Islet of Langerhans (tissue), 1 donor: ENCODE measurements around the gene MLLT1.

Source experiments
- FAIRE-seq: peaks from one replicate; lab custom pipeline; 2011; peaks lifted over from hg19 to GRCh38; lab: Jason Lieb, UNC

MLLT1 gene

GRCh38 chr19:6234527-6234926 is 45.2 kb downstream of the MLLT1 start:
- no peak for FAIRE-seq

DNA sequence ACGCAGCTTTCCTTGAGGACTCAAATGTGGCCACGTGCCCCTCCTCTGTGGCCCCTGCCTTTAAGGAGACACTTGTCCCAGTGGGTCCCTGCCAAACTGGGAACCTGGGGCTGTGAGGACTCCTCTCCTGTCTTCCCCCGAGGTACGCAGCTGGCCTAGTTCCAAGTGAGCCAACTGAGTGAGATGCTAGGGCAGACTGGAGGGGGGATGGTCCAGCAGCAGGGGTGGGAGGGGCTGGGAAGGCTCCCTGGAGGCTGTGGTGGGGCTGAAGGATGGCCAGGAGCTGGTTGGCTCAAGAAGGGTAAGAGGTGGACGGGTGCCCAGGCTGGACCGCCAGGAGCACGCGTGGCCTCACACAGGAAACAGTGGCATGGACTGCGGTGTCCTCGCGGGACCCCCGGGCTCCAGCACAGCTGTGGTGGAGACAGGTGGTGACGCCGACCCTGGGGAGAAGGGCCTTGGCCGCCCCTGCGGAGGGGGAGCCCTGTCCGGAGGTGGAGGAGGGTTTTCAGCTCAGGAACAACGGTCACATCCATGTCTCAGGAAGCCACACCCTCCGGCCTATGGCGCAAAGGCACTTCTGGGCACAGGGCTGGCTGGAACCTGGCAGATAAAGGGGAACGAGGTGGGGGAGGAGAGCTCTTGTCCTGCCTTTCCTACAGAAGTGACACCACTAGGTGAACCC is 45.8 kb downstream of the MLLT1 start:
- FAIRE-seq, result no peak

GRCh38 chr19:6233056-6233826 is 46.5 kb downstream of the MLLT1 start:
- no peak for FAIRE-seq

GRCh38 chr19:6232601-6233055 is 47.1 kb downstream of the MLLT1 start:
- no peak for FAIRE-seq

DNA sequence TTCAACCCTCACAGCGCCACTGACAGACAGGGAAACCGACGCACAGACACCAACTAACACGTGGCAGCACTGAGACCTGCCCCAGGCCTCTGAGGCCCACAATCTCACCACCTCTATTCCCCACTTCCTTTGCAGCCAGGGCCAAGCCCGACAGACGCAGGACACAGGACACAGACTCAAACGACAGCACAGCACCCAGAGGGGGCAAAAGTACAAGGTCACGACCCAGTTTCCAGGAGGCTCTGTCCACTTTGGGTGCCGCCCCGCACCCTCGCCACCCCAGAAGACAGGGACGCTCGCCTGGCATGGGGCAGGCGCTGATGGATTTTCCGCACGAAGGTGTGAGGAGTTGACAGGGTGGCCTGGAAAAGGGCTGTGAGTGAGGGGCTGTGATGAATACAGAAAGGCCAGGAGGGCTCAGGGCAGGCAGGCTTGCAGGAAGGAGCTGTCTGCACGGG is 48.8 kb downstream of the MLLT1 start:
- FAIRE-seq, result no peak

- FAIRE-seq, result no peak
Measured at GRCh38 chr19:6229951-6230712, 49.6 kb downstream of the MLLT1 start.

DNA sequence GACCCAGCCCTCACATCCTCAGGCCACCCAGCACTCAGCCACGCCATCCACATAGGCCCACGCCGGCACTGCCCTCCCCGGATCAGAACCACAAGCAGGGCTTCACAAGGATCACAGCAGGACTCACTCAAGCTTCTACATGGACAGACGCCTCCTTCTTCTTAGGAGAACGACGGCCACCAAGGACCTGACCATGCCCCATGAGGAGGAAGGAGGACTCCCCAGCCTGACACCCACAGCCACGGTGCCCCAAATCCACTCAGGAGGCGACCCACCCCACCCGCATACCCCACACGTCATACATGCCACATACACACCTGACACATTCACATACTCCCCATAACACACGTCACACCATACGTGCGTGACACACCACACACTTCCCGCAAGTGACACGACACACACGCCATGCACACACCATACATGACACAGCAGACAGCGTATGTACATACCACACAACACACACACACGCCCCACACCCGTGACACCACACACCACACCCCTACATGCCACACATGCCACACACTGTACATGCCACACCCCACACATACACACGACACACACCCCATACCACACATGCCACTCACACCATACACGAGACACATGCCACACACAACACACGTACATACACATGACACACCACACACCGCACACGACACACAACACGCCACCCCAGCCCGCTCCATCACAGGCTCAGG is 50.4 kb downstream of the MLLT1 start:
- no peak for FAIRE-seq

- FAIRE-seq, result no peak
Measured at GRCh38 chr19:6228551-6229215, 51.1 kb downstream of the MLLT1 start.

DNA sequence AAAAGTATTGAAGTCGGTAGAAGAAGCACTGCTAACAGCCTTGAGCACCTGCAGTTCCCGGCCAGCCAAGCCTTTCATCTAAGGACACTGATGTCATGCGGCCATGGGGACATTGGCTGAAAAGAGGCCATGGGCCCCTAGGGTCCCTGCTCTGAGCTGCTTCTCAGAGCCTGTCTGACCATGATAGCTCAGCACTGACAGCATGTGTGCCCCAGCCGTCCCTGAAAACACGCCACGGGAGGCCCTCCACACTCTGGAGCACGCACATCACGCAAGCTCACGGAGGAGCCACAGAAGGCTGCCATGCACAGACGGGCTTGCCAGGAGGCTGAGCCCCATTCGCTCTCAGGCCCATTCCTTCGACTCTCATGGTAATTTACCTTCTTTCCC is 51.8 kb downstream of the MLLT1 start:
- no peak for FAIRE-seq

- no peak for FAIRE-seq
Measured at GRCh38 chr19:6227156-6227935, 52.4 kb downstream of the MLLT1 start.

GRCh38 chr19:6226444-6227155 is 53.2 kb downstream of the MLLT1 start:
- FAIRE-seq, result no peak

- FAIRE-seq, result no peak
Measured at GRCh38 chr19:6226012-6226411, 53.8 kb downstream of the MLLT1 start.

DNA sequence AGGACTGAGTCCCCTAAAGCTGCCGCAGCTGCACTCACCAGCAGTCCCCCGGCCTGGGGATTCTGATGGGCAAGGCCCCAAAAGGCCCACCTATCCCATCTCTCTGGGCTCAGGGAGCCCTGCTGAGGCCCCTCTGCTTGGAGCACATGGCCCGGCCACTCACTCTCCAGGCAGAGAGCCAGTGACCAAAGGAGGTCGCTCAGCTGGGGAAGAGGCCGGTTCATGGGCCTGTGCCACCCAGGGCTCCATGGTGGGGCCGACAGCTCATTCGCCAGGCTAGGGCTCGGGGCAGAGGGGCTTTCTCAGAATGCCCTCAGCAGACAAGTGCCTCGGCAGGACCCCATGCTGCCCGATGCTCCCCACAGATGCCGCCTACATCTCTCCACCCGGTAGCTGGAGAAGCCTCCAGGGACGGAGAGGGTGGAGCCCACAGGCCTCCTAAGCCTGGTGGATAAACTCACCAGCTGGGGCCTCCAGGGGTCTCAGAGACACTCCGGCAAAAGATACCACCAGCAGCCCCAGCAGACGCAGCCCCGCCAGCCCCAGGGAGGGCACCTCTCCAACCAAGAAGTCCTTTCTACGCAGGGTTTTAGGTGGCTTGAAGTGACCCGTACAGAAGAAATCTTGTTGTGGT is 54.4 kb downstream of the MLLT1 start:
- FAIRE-seq, result no peak

GRCh38 chr19:6224308-6224675 is 55.5 kb downstream of the MLLT1 start:
- FAIRE-seq, result no peak

GRCh38 chr19:6223461-6224307 is 56.1 kb downstream of the MLLT1 start:
- FAIRE-seq, result no peak

- no peak for FAIRE-seq
Measured at GRCh38 chr19:6222884-6223283, 56.9 kb downstream of the MLLT1 start.

DNA sequence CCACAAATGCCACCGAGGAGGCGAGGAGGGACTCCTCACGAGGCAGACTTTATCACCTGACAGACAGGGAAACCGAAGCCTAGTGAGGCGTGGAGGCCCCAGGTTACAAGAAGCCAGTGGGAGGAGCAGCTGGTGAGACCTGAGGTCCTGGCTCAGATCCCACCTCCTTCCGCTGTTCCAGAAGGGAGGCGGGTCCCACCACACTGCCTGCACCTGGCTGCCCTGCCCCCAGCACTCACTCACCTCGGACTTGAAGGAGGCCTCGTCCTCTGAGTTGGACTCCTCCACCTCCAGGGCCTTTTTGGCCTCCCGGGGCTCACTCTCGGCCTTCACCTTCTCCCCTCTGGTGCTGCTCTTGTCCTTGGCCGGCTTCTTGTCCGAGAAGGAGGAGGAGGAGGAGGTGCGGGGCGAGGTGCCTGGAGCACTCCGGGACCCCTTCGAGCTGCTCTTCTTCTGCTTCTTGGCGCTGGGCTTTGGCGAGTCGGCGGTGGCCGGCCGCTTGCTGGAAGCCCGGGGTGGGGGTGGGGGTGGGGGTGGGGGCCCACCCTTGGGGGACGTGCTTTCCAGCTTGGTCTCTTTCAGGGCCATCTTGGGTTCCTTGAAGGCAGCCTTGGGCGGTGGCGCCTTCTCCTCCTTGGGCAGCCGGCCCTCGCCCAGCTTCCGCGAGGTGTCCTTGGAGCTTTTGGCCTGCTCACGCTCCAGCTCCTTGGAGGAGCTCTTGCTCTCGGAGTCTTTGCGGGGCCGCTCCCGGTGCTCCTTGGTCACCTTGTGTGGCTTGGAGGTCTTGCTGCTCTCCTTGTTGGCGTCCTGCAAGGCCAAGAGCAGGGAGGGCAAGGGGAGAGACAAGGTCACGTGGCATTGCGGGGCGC is 57.7 kb downstream of the MLLT1 start:
- no peak for FAIRE-seq
